Spleen (tissue), 7 donors: ENCODE results near the gene HGF.

Experiments
- POLR2A ChIP-seq, 3 donors: fragments of 450-650 bp; IDR thresholded peaks; one replicate each; pipeline ENCODE4 v1.5.1; 2017; ENCODE audit warnings: antibody characterized with exemption in 3 of 3, mild to moderate bottlenecking in 1 of 3
- TF ChIP-seq, protein P1 (sequence below), 11 experiments: fragments of 200-600 bp in 7 of 11; fragments of 450-650 bp in 4 of 11; sonication (generic) in 4 of 11; IDR thresholded peaks in 8 of 11; conservative IDR thresholded peaks in 3 of 11; 1 replicate in 7 of 11; 2 replicates in 4 of 11; pipeline versions ENCODE4 v1.4.0 to v1.8.0; 2016 to 2021; ENCODE audit warnings: antibody characterized with exemption in 11 of 11, inconsistent platforms in 4 of 11, mild to moderate bottlenecking in 1 of 11
- donor health status: DM: no; HTN: no; CAD: no; lungs with moderate emphysema.
- donor health status: DM: no; HTN: no; CAD: no.
- donor health status: DM: no; HTN: no; CAD: no.

- TF ChIP-seq, protein P1, sequence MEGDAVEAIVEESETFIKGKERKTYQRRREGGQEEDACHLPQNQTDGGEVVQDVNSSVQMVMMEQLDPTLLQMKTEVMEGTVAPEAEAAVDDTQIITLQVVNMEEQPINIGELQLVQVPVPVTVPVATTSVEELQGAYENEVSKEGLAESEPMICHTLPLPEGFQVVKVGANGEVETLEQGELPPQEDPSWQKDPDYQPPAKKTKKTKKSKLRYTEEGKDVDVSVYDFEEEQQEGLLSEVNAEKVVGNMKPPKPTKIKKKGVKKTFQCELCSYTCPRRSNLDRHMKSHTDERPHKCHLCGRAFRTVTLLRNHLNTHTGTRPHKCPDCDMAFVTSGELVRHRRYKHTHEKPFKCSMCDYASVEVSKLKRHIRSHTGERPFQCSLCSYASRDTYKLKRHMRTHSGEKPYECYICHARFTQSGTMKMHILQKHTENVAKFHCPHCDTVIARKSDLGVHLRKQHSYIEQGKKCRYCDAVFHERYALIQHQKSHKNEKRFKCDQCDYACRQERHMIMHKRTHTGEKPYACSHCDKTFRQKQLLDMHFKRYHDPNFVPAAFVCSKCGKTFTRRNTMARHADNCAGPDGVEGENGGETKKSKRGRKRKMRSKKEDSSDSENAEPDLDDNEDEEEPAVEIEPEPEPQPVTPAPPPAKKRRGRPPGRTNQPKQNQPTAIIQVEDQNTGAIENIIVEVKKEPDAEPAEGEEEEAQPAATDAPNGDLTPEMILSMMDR (IDR thresholded peaks at IDR 0.05 in 8 of 11, conservative IDR thresholded peaks at IDR 0.05 in 3 of 11), result no peak
- TF ChIP-seq POLR2A (IDR thresholded peaks at IDR 0.05), result no peak
Measured at GRCh38 chr7:81719865-81720264, 50.0 kb downstream of the HGF start.
